T-helper 2 cell (primary cell): ENCODE data around the gene EXOC3L1.

Source experiments
- DNase-seq, 5 experiments: peaks; one replicate each; pipeline versions ENCODE4 v3.0.0 to v3.0.0-alpha.2; 2012 to 2022

The EXOC3L1 gene

DNA sequence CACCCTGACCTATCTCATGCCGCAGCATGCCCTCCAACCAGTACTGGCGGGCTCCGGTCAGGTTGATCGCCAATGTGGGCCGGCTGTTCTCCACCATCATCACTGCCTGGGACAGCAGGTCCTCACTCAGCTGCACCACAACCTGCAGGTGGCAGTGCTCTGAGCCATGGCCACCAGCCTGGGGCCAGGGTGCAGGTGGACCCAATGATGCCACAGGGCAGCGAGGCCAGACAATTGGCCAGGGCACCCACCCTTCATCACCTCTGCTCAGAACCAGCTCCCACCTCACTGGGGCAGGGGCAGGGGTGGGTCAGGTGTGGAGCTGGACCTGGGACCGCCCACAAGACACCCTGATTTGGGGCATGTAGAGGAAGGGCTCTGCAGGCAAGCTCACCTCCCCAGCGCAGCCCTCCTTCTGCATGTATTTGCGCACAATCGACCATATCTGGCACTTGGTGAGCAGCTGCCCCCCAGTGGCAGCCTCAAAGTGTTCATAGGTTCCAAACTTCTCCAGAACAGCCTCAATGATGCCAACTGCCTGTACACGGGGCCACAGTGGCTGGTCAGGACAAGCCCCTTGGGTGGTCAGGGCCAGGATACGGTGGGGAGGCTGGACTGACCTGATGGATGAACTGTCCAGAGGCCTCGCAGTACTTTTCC, 10.4 kb downstream of the EXOC3L1 start:
- DNase-seq: no peak

DNA sequence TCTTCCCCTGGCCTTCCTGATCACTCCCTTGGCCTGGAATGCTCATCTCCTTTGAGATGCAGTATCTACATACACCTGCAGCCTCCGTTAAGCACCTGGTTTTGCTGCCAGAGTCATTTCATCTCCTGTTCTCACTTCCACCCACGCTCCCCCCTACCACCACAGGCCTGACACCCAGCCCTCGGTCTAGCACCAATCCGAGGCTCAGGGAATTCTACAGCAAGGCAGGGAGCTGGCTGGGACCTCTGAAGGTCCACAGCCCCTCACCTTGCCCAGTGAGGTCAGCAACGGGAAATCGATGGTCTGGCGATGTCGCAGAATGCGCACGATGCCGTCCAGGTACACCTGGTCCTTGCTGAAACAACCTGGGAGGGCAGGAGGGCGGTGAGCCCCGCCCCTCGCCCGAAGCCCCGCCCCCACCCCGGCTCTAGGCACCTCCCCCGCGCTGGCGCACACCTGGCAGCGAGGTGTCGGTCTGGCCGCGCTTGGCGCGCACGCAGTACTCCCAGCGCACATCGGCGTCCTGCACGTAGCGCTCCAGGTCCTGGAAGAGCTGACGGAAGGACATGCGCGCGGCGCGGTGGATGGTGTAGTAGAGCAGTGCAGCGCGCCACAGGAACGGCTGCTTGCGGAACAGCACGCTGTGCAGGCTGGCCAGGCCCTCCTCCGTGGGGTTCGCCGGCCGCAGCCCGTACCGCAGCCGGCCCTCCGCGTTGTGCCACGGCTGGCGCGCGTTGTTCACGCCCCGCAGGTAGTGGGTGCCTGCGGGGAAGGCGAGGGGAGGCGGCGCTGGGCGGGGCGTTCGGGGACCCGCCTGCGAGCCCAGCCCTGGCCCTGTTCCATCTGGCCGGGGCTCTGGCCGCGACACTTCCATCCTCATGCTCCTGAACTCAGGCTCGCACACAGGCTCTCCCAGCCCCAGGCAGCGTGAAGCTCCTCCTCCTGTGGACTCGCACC, 11.9 kb downstream of the EXOC3L1 start:
- DNase-seq: peak in 4 of 5 experiments; percentile 38 to 77 (median 48)

DNA sequence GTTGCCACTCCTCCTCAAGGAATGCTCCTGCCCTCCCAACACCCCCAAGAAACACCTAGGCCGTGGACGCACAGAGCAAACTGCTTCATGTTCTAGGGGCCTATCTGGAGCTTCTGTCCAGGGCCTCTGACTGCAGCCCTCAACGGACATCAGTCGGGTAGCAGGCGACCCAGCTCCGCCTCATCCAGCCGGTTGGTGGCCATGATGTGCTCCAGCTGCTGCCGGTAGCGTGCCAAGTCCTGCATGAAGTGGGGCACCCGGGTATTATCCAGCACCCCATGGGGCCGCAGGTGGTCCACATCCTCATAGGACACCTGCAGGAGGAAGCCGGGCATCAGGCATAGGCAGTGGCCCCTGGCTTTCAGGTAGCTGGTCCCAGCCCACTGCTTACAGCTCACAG, 13.3 kb downstream of the EXOC3L1 start:
- no peak for DNase-seq

DNA sequence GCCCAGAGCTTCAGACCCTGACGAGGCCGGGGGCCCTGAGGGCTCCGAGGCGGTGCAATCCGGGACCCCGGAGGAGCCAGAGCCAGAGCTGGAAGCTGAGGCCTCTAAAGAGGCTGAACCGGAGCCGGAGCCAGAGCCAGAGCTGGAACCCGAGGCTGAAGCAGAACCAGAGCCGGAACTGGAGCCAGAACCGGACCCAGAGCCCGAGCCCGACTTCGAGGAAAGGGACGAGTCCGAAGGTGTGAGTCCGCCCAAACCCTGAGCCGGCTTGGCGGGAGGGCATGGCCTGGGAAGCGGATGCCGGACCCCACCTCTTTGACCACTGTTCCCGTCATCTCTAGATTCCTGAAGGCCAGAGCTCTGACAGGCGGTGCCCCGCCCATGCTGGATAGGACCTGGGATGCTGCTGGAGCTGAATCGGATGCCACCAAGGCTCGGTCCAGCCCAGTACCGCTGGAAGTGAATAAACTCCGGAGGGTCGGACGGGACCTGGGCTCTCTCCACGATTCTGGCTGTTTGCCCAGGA, 15.2 kb downstream of the EXOC3L1 start:
- no peak for DNase-seq

DNA sequence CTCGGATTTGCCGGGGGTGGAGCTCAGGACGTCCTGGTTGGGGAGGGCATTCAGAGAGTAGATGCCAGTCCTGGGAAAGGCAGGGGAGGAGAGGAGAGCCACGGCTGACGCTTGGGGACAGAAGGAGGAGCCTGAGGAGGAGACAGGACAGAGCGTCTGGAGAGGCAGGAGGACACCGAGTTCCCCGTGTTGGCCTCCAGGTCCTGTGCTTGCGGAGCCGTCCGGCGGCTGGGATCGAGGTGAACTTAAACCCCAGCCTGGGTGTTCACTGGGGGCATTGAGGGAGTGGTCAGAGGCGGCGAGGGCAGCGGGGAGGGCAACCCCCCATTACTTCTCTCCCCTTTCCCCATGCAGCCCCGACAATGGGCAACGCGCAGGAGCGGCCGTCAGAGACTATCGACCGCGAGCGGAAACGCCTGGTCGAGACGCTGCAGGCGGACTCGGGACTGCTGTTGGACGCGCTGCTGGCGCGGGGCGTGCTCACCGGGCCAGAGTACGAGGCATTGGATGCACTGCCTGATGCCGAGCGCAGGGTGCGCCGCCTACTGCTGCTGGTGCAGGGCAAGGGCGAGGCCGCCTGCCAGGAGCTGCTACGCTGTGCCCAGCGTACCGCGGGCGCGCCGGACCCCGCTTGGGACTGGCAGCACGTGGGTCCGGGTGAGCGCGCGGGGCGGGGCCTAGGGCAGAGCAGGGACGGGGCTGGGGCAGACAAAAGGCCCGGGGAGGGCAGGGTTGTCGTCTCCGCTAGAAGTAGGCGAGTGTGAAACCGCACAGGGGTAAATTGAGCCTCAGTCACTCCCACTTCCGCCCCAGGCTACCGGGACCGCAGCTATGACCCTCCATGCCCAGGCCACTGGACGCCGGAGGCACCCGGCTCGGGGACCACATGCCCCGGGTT, 15.9 kb downstream of the EXOC3L1 start:
- peak; percentile 38 to 81 (median 57) for DNase-seq

DNA sequence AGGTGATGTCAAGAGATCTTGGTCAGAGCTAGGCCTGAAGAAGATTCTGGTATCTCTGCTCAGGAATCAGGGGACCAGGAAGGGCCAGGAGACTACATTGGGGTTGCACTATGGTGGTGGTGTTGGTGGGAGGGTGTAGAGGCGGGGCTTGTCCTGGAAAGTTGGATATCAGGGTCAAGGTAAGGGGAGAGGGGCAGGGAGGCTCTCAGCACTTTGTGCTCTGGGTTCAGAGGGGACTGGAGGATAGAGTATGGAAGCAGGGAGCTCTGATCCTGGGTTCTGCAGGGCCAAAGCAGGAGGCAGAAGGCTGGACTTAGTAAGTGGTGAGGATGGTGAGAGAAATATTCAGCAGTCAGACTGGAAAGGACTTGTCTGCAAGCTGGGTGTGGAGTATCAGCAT, 16.6 kb downstream of the EXOC3L1 start:
- DNase-seq: no peak

DNA sequence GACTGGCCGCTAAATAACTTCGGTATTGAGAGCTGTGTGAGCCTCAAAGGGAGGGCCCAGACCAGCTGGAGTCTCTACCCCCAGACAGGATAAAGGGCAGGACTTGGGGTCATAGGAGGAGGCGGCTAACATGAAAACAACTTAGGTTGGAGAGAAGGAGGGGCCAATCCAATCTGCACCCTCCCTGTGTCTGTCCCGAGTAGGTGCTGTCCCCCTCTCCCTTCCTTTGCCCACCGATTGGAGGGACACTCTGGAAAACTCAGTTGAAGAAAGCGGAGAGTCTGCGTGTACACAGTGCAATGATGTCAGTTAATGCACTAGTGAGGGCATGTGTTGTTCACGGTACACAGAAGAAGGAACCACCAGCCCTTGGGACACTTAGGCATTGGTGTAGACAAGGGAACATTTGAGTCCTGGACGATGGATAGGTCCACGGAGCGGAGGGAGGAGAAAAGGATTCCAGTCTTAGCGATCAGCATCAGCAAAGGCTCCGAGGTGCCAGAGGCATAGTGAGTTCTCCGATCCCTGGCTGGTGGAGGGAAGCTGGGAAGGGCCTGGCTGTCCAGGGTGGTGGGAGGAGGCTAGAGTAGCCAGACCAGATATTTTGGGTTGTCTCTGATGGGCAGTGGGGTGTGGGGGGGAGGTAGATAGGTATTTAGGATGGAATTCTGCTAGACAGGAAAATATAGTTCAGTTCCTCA, 18.8 kb downstream of the EXOC3L1 start:
- no peak for DNase-seq

DNA sequence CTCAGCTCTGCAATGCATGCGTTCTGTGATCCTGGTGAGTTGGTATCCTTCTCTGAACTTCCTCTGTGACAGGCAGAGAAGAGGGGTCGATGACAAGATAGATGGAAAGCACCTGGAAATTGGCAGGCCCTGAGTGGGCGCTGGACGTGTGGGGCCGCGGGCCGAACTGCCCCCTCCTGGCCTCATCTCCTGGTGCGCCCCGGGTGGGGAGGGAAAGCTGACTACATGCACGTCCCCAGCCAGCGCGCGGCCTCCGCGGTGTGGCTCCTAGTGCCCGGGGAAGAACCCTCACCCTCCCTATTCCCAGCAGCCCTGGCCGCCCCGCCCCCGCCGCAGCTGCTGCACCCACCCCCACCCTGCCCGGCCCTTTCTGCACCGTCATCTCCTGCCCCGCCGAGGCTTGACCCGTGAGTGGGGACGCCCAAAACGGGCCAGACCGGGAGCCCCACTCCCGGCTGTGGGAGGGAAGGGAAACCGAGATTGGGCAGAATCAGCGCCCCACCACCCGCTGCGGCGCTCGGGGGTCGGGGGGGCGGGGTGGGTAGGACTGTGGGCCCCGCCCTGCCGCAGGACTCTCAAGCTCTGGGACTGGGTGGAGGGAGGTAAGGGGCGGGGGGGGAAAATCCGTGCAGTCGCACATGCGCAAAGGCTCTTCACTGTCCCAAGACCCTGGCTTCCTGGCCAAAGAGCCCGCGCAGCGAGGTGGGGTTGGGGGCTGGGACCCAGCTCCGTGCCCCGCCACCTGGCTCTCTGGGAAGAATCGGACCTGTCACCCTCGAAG, 19.6 kb downstream of the EXOC3L1 start, which contains the start of gene NOL3:
Gene NOL3, plus strand, starts transcription at position 371 of the 781 bp plus-strand sequence.
- DNase-seq: peak in 1 of 5 experiments; percentile 71

DNA sequence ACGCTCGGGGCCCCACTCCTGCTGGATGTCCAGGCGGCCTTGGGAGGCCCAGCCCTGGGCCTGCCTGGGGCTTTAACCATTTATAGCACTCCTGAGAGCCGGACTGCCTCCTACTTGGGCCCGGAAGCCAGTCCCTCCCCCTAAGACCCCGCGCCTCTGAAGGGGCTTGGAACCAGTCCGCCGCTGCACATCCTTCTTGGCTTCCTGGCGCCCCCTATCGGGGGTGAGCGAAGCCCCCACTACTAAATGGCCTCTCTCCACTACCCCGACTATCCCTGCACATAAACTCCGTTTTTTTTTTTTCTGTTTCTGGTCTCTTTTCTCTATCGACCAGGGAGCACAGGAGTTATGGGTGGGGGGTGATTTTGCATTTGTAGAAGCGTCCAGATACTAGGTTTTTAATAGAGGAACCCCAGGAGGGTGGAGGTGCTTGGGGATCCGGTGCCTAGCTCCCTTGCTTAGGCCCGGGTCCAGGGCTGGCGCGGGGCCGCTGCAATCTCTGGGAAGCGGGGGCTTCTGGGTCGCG, 20.2 kb downstream of the EXOC3L1 start:
- no peak for DNase-seq

DNA sequence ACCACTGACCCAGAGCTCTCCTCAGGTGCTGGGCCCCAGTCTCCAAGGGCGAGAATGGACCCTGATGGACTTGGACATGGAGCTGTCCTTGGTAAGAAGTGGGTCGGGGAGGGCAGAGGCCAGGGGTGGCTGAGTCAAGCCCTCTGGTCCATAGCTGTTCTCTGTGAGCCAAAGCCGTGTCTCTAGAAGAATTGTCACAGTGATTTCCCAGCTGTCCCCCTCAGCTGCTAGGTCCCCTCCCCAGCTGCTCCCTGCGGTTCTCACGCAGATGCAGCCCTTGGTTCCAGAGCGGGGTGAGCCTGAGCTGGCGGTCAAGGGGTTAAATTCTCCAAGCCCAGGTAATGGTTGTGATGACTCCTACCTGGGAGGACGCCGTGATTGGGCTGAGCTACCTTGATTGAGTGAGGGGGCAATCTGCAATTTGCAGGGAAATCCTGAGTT, 20.9 kb downstream of the EXOC3L1 start:
- DNase-seq: no peak

DNA sequence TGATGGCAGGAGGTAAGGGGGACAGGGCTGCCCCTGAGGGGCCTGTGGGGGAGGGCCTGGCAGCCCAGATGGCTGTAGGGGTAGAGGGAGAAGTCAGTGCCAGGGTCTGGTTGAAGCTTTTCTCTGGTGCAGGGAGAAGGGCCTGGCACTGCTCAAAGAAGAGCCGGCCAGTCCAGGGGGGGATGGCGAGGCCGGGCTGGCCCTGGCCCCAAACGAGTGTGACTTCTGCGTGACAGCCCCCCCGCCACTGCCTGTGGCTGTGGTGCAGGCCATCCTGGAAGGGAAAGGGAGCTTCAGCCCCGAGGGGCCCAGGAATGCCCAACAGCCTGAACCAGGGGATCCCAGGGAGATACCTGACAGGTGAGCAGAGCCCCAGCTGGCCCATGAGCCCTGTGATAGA, 22.3 kb downstream of the EXOC3L1 start:
- no peak for DNase-seq

DNA sequence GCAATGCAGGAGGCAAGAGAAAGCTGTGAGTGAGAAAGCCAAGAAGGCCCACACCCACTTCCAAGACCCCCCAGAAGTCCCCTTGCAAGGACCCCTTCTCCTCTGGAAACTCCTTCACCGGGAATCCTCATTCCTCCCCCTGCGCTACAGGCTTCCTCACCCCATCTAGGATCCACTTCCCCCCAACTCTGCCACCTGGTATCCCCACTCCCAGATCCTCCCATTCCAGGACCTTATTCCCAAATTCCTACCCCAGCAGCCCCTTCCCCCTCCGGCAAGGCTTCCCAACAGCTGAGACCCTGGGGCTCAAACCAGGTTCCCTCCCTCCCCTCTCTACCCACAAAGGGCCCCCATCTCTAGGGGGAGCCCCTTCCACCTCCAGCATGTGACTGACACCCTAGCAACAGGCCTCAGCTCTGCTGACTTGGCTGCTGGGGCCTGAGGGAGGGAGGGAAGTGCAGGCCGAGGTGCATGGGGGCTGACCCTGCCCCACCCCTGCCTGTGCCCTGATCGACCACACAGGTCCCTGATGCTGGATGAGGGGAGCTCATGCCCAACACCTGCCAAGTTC, 23.3 kb downstream of the EXOC3L1 start:
- DNase-seq: no peak

DNA sequence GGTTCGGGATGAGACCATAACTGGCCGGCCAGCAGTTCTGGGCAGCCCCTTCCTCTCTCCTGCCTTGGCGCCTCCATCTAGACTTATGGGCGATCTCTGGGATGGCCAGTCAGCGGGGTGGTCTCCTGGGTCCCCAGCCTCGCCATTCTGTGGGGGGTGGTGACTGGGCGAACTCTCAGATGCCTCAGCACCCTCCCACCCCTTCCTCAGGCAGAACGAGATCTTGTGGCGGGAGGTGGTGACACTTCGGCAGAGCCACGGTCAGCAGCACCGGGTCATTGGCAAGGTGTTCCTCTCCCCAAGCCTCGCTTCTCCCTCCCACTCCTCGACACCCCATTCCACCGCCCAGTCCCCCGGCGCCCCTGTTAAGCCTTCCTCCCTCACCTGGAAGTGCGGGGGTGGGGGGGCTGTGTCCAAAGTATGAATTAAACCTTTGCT, 23.8 kb downstream of the EXOC3L1 start:
- no peak for DNase-seq

DNA sequence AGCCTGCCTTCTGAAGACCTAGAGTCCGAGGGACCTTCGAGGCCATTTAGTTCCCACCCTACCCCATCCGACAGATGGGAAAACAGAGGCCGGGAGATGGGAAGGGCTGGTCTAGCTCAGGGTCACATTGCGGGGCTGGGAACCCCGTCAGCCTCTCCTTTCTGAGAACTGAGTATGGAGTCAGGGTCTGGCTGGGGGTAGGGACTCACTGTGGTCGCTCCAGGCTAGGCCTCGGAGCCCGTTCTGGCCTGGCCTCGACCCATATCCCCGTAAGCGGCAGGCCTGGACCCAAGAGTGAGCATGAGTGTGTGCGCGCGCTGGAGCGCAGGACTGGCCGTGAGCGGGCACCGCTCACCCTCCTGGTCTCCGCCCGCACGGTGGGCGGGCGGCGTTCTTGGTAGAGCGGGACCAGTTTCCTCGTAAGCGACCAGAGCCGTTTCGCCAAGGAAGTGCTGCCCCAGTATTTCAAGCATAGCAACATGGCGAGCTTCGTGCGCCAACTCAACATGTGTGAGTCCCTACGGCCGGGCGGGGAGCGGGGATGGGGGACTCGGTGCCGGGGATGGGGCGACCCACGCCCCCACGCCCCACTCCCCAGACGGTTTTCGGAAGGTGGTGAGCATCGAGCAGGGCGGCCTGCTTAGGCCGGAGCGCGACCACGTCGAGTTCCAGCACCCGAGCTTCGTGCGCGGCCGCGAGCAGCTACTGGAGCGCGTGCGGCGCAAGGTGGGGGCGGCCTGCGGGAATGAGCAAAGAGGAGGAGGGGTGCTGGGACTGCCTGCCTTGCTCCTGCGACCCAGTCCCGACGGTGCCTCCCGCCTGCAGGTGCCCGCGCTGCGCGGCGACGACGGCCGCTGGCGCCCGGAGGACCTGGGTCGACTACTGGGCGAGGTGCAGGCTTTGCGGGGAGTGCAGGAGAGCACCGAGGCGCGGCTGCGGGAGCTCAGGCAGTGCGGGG, 24.5 kb downstream of the EXOC3L1 start:
- no peak for DNase-seq

DNA sequence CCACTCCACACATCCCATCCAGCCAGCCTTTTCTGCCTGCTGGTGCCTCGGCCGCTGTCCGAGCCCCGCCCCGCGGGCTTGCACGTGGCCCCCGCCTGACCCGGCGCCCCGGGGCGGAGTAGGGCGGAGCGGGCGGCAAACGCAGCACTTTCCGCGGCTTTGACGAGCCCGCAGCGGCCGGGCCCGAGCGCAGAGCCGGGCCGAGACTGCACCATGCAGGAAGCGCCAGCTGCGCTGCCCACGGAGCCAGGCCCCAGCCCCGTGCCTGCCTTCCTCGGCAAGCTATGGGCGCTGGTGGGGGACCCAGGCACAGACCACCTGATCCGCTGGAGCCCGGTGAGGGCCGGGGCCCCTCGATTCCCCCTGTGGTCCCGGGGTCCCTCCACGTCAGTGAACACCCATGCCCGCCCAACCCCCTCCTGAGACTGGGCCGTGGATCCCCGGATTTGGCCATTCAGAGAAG, 25.3 kb downstream of the EXOC3L1 start, which contains the start of gene HSF4:
Gene HSF4, plus strand, starts transcription at position 147 of the 463 bp plus-strand sequence. Its CDS starts 67 bp downstream, at position 214.
- no peak for DNase-seq

DNA sequence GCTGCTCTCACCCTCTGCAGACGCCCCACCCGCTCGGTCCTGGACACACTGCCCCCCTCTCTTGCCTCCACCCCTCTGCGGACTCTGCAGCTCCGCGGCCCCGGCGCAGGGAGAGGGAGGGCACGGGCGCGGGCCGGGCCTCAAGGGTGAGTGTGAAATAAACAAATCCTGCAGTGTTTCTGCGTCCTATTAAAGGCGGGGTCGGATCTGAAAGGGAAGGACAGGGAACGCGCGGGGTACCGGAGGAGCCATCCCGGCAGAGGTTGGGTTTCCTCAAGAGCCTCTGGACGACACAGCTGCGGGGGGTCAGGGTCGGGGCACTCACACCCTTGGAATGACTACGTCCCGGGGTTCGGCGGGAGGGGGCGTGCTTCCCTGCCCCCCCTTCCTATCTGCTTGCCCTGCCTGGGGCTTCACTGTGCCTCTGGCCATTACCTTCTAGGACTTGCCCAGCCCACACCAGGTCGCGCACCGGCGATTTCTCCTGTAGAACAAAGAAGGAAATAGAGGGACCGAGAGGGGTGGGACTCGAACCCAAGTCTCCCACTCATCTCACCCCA, 25.9 kb downstream of the EXOC3L1 start:
- no peak for DNase-seq

DNA sequence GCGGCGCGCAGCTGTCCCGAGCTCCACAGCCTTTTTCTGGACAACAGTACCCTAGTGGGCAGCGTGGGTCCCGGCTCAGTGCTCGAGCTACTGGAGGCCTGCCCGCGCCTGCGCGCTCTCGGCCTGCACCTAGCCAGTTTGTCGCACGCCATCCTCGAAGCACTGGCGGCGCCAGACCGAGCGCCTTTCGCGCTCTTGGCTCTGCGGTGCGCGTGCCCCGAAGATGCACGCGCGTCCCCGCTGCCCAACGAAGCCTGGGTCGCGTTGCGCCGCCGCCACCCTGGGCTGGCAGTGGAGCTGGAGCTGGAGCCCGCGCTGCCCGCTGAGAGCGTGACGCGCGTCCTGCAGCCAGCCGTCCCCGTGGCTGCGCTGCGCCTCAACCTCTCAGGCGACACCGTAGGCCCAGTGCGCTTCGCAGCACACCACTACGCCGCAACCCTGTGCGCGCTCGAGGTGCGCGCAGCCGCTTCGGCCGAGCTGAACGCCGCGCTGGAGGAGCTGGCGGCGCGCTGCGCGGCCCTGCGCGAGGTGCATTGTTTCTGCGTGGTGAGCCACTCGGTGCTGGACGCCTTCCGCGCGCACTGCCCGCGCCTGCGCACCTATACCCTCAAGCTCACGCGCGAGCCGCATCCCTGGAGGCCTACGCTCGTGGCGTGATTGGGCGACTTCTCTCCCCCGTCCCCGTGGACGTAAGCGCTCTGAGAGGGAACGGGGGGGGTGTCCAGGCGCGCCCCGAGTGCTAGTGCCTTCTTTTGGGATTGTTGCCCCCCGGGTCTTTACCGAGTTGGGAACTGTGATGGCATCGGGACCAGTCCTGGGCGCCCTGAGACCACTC, 26.6 kb downstream of the EXOC3L1 start:
- DNase-seq: peak in 1 of 5 experiments; percentile 90
